ENCODE data around the gene KCNMA1. TPM values are rescaled to one million over a fixed set of nuclear protein-coding genes. Genes with fewer than 3 reads are reported as not detected.

KCNMA1 gene
- total RNA-seq, 4 donors from 2014 or later: 66.8 to 96.5 (median 78.9) TPM

GRCh38 chr10:77421591-77421990 lies 216.0 kb downstream of the KCNMA1 start:
- Histone ChIP-seq H3K4me1 (peaks cover 31 to 40% of the 10 kb centered on the region in 2 donors), H3K27ac (no peak overlapping the region), H3K27me3 (no peaks in the 10 kb centered on the region), H3K4me3 (no peak overlapping the region), H3K9me3 (no peaks in the 10 kb centered on the region), H3K36me3 (no peaks in the 10 kb centered on the region)
- TF ChIP-seq POLR2A (IDR thresholded peaks at IDR 0.05) (no peak), CTCF (IDR thresholded peaks at IDR 0.05 in 4 of 5, conservative IDR thresholded peaks at IDR 0.05 in 1 of 5) (no peak)
- intact Hi-C loops (cut with DNase I; ENCODE audit: low total_unique reads) (no loop called here), in situ Hi-C loops (cut with MboI; ENCODE audit: low sequenced_read_pairs in 4 of 4) (no loop called here)
- DNase-seq: no peak
- ATAC-seq: no peak

DNA sequence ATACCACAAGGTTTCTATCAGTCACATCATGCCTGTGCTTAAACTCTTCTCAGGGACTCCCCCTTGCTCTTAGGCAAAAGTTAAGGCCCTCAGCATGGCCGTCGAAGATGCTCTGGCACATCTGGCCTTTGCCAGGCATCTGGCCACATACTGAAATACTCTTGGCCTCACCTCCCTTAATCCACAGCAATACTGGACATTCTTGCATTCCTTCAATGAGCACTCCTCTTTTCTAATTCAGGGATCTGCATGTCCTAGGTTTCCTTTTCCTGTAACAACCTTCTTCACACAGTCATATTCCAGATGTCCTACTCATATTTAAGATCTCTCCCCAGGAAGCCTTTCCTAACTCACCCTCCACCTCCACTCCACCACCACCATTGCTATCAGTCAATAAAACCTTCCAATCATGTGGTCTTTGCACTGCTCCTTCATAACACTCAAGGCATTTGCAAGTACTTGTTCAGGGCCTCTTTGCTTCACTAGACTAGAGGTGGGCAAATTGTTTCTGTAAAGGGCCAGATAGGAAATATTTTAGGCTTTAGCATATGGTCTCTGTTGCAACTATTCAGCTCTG lies 216.6 kb downstream of the KCNMA1 start:
- DNase-seq (no peak), ATAC-seq (no peak)
- Histone ChIP-seq H3K27me3 (no peaks in the 10 kb centered on the region), H3K4me1 (peaks cover 31 to 42% of the 10 kb centered on the region in 2 donors), H3K27ac (no peak overlapping the region), H3K4me3 (no peak overlapping the region), H3K9me3 (no peaks in the 10 kb centered on the region), H3K36me3 (no peaks in the 10 kb centered on the region)
- TF ChIP-seq POLR2A (IDR thresholded peaks at IDR 0.05): no peak
- no peak for TF ChIP-seq CTCF (IDR thresholded peaks at IDR 0.05 in 4 of 5, conservative IDR thresholded peaks at IDR 0.05 in 1 of 5)
- in situ Hi-C loops (cut with MboI; ENCODE audit: low sequenced_read_pairs in 4 of 4) (no loop called here), intact Hi-C loops (cut with DNase I; ENCODE audit: low total_unique reads) (no loop called here)

DNA sequence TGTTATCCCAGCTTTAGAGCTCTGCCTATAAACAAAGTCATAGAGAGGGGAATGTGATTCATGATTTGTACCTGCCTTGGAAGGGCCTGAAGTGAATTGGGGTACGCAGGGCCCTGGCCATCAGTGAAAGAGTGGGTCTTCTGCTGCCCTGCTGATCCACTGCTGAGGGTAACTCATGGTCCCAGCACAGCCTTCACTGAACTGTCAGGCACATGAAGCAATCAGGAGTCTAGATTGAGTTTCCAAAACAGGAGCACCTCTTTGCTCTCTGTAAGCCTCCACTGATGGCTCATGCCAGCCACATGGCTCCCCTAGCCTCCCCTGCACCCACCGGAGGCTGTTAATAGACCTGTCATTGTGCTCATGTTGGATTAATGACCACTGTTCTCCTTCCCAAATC lies 217.6 kb downstream of the KCNMA1 start:
- ATAC-seq: peak; percentile 49 to 63
- TF ChIP-seq CTCF (IDR thresholded peaks at IDR 0.05 in 4 of 5, conservative IDR thresholded peaks at IDR 0.05 in 1 of 5): no peak
- no peak for TF ChIP-seq POLR2A (IDR thresholded peaks at IDR 0.05)
- intact Hi-C loops (cut with DNase I; ENCODE audit: low total_unique reads): no loop called here

DNA sequence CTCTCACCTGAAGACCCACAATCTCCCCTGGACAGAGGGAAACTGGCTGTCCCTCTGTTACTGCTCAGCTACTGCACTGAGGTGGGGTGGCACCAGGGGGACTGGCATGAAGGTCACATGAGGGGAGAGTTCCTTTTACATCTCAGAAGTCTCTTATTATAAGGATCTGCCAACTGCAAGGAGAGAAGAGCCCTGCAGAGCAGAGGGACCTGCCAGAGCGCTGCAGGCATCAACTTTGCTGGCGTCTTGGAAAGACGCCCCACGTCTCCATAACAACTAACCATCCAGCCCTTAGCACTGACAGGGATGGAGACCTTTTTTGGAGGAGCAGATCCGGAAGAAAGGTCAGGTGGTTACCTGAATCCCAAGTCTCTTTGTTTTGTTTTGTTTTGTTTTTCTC lies 218.6 kb downstream of the KCNMA1 start:
- TF ChIP-seq CTCF (IDR thresholded peaks at IDR 0.05 in 4 of 5, conservative IDR thresholded peaks at IDR 0.05 in 1 of 5) (no peak), POLR2A (IDR thresholded peaks at IDR 0.05) (no peak)
- Histone ChIP-seq H3K27ac (no peak overlapping the region), H3K4me1 (peaks cover 34 to 42% of the 10 kb centered on the region in 2 donors), H3K36me3 (no peaks in the 10 kb centered on the region), H3K4me3 (no peak overlapping the region), H3K27me3 (no peaks in the 10 kb centered on the region), H3K9me3 (no peaks in the 10 kb centered on the region)
- DNase-seq (no peak), ATAC-seq (no peak)
- intact Hi-C loops (cut with DNase I; ENCODE audit: low total_unique reads): no loop called here
- in situ Hi-C loops (cut with MboI; ENCODE audit: low sequenced_read_pairs in 4 of 4): no loop called here

More for the DNA sequence above, 217.6 kb downstream of the KCNMA1 start:
- Histone ChIP-seq H3K9me3 (no peaks in the 10 kb centered on the region), H3K36me3 (no peaks in the 10 kb centered on the region), H3K4me1 (peaks cover 31 to 42% of the 10 kb centered on the region in 2 donors), H3K27me3 (no peaks in the 10 kb centered on the region), H3K4me3 (no peak overlapping the region), H3K27ac (peak overlapping the region in 1 of 4 donors; percentile 20)
- in situ Hi-C loops (cut with MboI; ENCODE audit: low sequenced_read_pairs in 4 of 4): no loop called here
- no peak for DNase-seq
